Endothelial cell of umbilical vein (primary cell): ENCODE measurements around the gene CHD6. TPM values are rescaled to one million over a fixed set of nuclear protein-coding genes. Genes with fewer than 3 reads are reported as not detected.
A peak's percentile ranks its signal among the peaks of the same experiment; 100 is the strongest.

ENCODE experiments used
- BruUV-seq: library from RNA; stranded (reverse); fragments of 400-500 nt; replicated peaks from 2 replicates; lab custom pipeline; 2021; lab: Mats Ljungman, UMichigan
- CTCF ChIA-PET: fragments of 300-600, 350-600 bp; sonication (Branson Sonifier 250); formaldehyde crosslinking; loops from one replicate; lab custom pipeline; 2021; ENCODE audit warnings: antibody characterized with exemption, inconsistent platforms; lab: Charles Lee
- POLR2A ChIA-PET: fragments of 300-600, 350-600 bp; sonication (Branson Sonifier 250); formaldehyde crosslinking; loops from one replicate; lab custom pipeline; 2021; ENCODE audit warnings: antibody characterized with exemption, inconsistent platforms; lab: Charles Lee
- DNase-seq: peaks from one replicate; pipeline ENCODE4 v3.0.0-alpha.2; 2011; ENCODE audit warnings: low read depth, low spot score
- FAIRE-seq: peaks from 2 replicates; lab custom pipeline; 2011; peaks lifted over from hg19 to GRCh38; lab: Jason Lieb, UNC
- H2AFZ ChIP-seq: 2 replicates; pipeline ENCODE4 v1.6.0; 2012; ENCODE audit warnings: low read depth, low read length, control low read depth, inconsistent platforms
- H3K27ac ChIP-seq: 2 replicates; pipeline ENCODE4 v1.5.1; 2011; ENCODE audit warnings: low read depth, mild to moderate bottlenecking, control low read depth, low read length, moderate library complexity; ENCODE audit not compliant: insufficient read depth
- H3K27me3 ChIP-seq, 2 experiments: 2 replicates each; pipeline versions ENCODE4 v1.6.0 to v1.6.1; 2011; ENCODE audit warnings: low read length in 2 of 2, mixed read lengths in 1 of 2; ENCODE audit not compliant: control insufficient read depth in 2 of 2, insufficient read depth in 2 of 2
- H3K36me3 ChIP-seq, 2 experiments: 2 replicates in 1 of 2; 3 replicates in 1 of 2; pipeline ENCODE4 v1.5.1; 2011; ENCODE audit warnings: low read length in 2 of 2, mild to moderate bottlenecking in 1 of 2, moderate library complexity in 1 of 2; ENCODE audit not compliant: control insufficient read depth in 2 of 2, insufficient read depth in 2 of 2; ENCODE audit errors: extremely low read depth in 1 of 2
- H3K4me1 ChIP-seq: 3 replicates; pipeline ENCODE4 v1.5.1; 2011; ENCODE audit warnings: mild to moderate bottlenecking, low read length; ENCODE audit not compliant: control insufficient read depth, insufficient read depth; ENCODE audit errors: extremely low read depth
- H3K4me2 ChIP-seq: 2 replicates; pipeline ENCODE4 v1.6.1; 2011; ENCODE audit warnings: low read length, control low read depth, mixed read lengths; ENCODE audit not compliant: insufficient read depth
- H3K4me3 ChIP-seq, 3 experiments: fragments of 200-600 bp in 1 of 3; sonication (generic), shearing (Covaris generic) in 1 of 3; replicated peaks in 1 of 3; 2 replicates each; pipeline ENCODE4 v1.5.1; 2011 to 2016; ENCODE audit warnings: control low read depth in 3 of 3, low read length in 3 of 3, mild to moderate bottlenecking in 2 of 3, inconsistent platforms in 1 of 3, low read depth in 1 of 3, moderate library complexity in 1 of 3; ENCODE audit not compliant: insufficient read depth in 1 of 3
- H3K79me2 ChIP-seq: 2 replicates; pipeline ENCODE4 v1.6.0; 2012; ENCODE audit warnings: low read length, inconsistent platforms; ENCODE audit not compliant: control insufficient read depth, insufficient read depth
- H3K9ac ChIP-seq: replicated peaks from 2 replicates; pipeline ENCODE3; 2011; ENCODE audit warnings: low read length, control low read depth; ENCODE audit not compliant: insufficient read depth; ENCODE audit errors: extremely low read depth
- H3K9me1 ChIP-seq: replicated peaks from 3 replicates; pipeline ENCODE4 v1.6.0; 2011; ENCODE audit warnings: mild to moderate bottlenecking, low read length; ENCODE audit not compliant: control insufficient read depth, insufficient read depth; ENCODE audit errors: extremely low read depth
- H3K9me3 ChIP-seq: replicated peaks from 2 replicates; pipeline ENCODE4 v1.5.1; 2012; ENCODE audit warnings: low read length, inconsistent platforms; ENCODE audit not compliant: control insufficient read depth, insufficient read depth
- H4K20me1 ChIP-seq: replicated peaks from 2 replicates; pipeline ENCODE3; 2011; ENCODE audit warnings: mild to moderate bottlenecking, low read length; ENCODE audit not compliant: control insufficient read depth, insufficient read depth; ENCODE audit errors: extremely low read depth
- CTCF ChIP-seq, 2 donors: IDR thresholded peaks; 1 replicate in 1 of 2; 2 replicates in 1 of 2; pipeline ENCODE4 v1.5.1; 2011; ENCODE audit warnings: low read length in 2 of 2, mild to moderate bottlenecking in 2 of 2, moderate library complexity in 2 of 2, control low read depth in 1 of 2, inconsistent platforms in 1 of 2, low read depth in 1 of 2; ENCODE audit not compliant: insufficient read depth in 1 of 2; ENCODE audit errors: extremely low read depth in 1 of 2
- EZH2 ChIP-seq: IDR thresholded peaks from 2 replicates; pipeline ENCODE4 v1.6.1; 2012; ENCODE audit warnings: borderline replicate concordance, low read depth, mild to moderate bottlenecking, moderate library complexity, low read length, inconsistent platforms; ENCODE audit not compliant: severe bottlenecking
- FOS ChIP-seq: IDR thresholded peaks from 2 replicates; pipeline ENCODE4 v1.6.1; 2011; ENCODE audit warnings: mild to moderate bottlenecking, low read length, moderate library complexity, borderline replicate concordance; ENCODE audit not compliant: insufficient read depth
- GATA2 ChIP-seq: IDR thresholded peaks from 2 replicates; pipeline ENCODE4 v1.7.0; 2011; ENCODE audit warnings: low read depth, mild to moderate bottlenecking, moderate library complexity, mixed read lengths, low read length; ENCODE audit not compliant: insufficient read length, insufficient read depth
- JUN ChIP-seq: IDR thresholded peaks from 2 replicates; pipeline ENCODE4 v1.6.1; 2011; ENCODE audit warnings: borderline replicate concordance, low read depth; ENCODE audit not compliant: insufficient read length, insufficient read depth
- MAX ChIP-seq: IDR thresholded peaks from 2 replicates; pipeline ENCODE4 v1.6.1; 2011; ENCODE audit not compliant: insufficient read depth, insufficient read length
- MYC ChIP-seq: IDR thresholded peaks from one replicate; pipeline ENCODE4 v1.6.1; 2011; ENCODE audit warnings: mild to moderate bottlenecking, low read depth, low read length
- POLR2A ChIP-seq: IDR thresholded peaks from 2 replicates; pipeline ENCODE4 v1.6.1; 2012; ENCODE audit warnings: low read depth, mild to moderate bottlenecking, control low read depth, low read length
- POLR2AphosphoS5 ChIP-seq: IDR thresholded peaks from 2 replicates; pipeline ENCODE4 v1.6.1; 2012; ENCODE audit warnings: low read depth, mild to moderate bottlenecking, control low read depth, low read length, moderate library complexity; ENCODE audit not compliant: insufficient read depth
- dilution Hi-C: fragments of 300-500 bp; cut with MboI; formaldehyde crosslinking; loops from one replicate; pipeline ENCODE4 v1.15.0; 2019; ENCODE audit warnings: low sequenced_read_pairs; ENCODE audit not compliant: extremely low pct_ligation_motif_present
- intact Hi-C: fragments of 100-400 bp; cut with micrococcal nuclease; formaldehyde crosslinking; loops from one replicate; pipeline ENCODE4 v1.10.0; 2022
- polyA plus RNA-seq, 4 experiments: library from polyadenylated mRNA; depleted of rRNA in 3 of 4; stranded (reverse) in 3 of 4; unstranded in 1 of 4; fragments of >200 nt; gene quantifications; 2 replicates each; pipeline versions ENCODE4 v1.2.1 to v1.2.3, GENCODE V29; 2011 to 2012; ENCODE audit warnings: missing spikeins in 1 of 4
- total RNA-seq: library from RNA; stranded (reverse); gene quantifications from 2 replicates; pipeline ENCODE4 v1.2.3, GENCODE V29; 2021

The CHD6 gene
- total and polyA plus RNA-seq, 2 donors (not counting 3 experiments of a cell fraction or from before 2014, with no cell fraction given) = 7.2 to 33.7 TPM

GRCh38 chr20:41476013-41476441, 142.2 kb downstream of the CHD6 start:
- Histone ChIP-seq H3K4me2 (no peak overlapping the region), H3K9me1 (peaks cover 2% of the 10 kb centered on the region), H3K4me3 (no peak overlapping the region), H3K36me3 (peaks cover 0 to 5% of the 10 kb centered on the region in 2 experiments), H3K9ac (no peak overlapping the region), H3K9me3 (no peaks in the 10 kb centered on the region), H3K27me3 (no peaks in the 10 kb centered on the region), H3K79me2 (no peaks in the 10 kb centered on the region), H3K27ac (no peak overlapping the region), H2AFZ (no peak overlapping the region), H4K20me1 (no peaks in the 10 kb centered on the region), H3K4me1 (peaks cover 12% of the 10 kb centered on the region)
- BruUV-seq = no TSS peak
- TF ChIP-seq MAX = no peak
- no peak for TF ChIP-seq EZH2
- no peak for TF ChIP-seq JUN
- TF ChIP-seq FOS = no peak
- no peak for TF ChIP-seq POLR2AphosphoS5
- TF ChIP-seq MYC = no peak
- TF ChIP-seq GATA2 = no peak
- no peak for TF ChIP-seq POLR2A
- no peak for TF ChIP-seq CTCF (IDR thresholded peaks at IDR 0.05; ENCODE audit: extremely low read depth in 1 of 2, insufficient read depth in 1 of 2, low read depth in 1 of 2, low read length in 2 of 2)
- dilution Hi-C loops (no loop called here), intact Hi-C loops (loop anchor here (10.0 kb wide), 1 partner anchor 139 kb away; the partner anchor contains the start of gene CHD6)
- CTCF ChIA-PET = interaction anchor here (1.0 kb wide), 1 partner anchor 19 kb away, joined by 3 read pairs; no protein-coding TSS in a partner anchor
- DNase-seq = peak; percentile 97
- POLR2A ChIA-PET = no interaction called here
- FAIRE-seq = peak; percentile 84
